Smooth muscle cell (in vitro differentiated cells): Measurements from ENCODE around the gene ITIH1. TPM values are rescaled to one million over a fixed set of nuclear protein-coding genes. Genes with fewer than 3 reads are reported as not detected.

Source experiments
- DNase-seq: peaks from one replicate; lab custom pipeline; 2025; ENCODE audit not compliant: unreplicated experiment; lab: John Stamatoyannopoulos, UW
- H2AFZ ChIP-seq: fragments of 200-600 bp; sonication (generic); 2 replicates; pipeline ENCODE4 v1.6.0; 2016; ENCODE audit warnings: antibody characterized with exemption, low read depth, mild to moderate bottlenecking
- H3F3A ChIP-seq: fragments of 200-600 bp; sonication (generic); 2 replicates; pipeline ENCODE4 v1.6.0; 2017; ENCODE audit warnings: antibody characterized with exemption, low read depth
- H3K27ac ChIP-seq: fragments of 200-600 bp; sonication (generic); 2 replicates; pipeline ENCODE4 v1.5.1; 2016; ENCODE audit warnings: low read depth, mild to moderate bottlenecking
- H3K27me3 ChIP-seq: fragments of 200-600 bp; sonication (generic); 2 replicates; pipeline ENCODE4 v1.6.1; 2016; ENCODE audit warnings: low read depth, mild to moderate bottlenecking
- H3K36me3 ChIP-seq: fragments of 200-600 bp; sonication (generic); 2 replicates; pipeline ENCODE4 v1.5.1; 2016; ENCODE audit warnings: low read depth
- H3K4me1 ChIP-seq: fragments of 200-600 bp; sonication (generic); 2 replicates; pipeline ENCODE4 v1.5.1; 2016; ENCODE audit warnings: low read depth
- H3K4me2 ChIP-seq: fragments of 200-600 bp; sonication (generic); 2 replicates; pipeline ENCODE4 v1.6.0; 2016; ENCODE audit warnings: mild to moderate bottlenecking
- H3K4me3 ChIP-seq: fragments of 200-600 bp; sonication (generic); 2 replicates; pipeline ENCODE4 v1.5.1; 2016; ENCODE audit warnings: mild to moderate bottlenecking
- H3K79me2 ChIP-seq: fragments of 200-600 bp; sonication (generic); 2 replicates; pipeline ENCODE4 v1.6.0; 2016; ENCODE audit warnings: low read depth, mild to moderate bottlenecking
- H3K9ac ChIP-seq: fragments of 200-600 bp; sonication (generic); 2 replicates; pipeline ENCODE4 v1.6.0; 2016; ENCODE audit warnings: low read depth
- H3K9me3 ChIP-seq: fragments of 200-600 bp; sonication (generic); replicated peaks from 2 replicates; pipeline ENCODE4 v1.5.1; 2016; ENCODE audit warnings: low read depth
- H4K20me1 ChIP-seq: fragments of 200-600 bp; sonication (generic); 2 replicates; pipeline ENCODE4 v1.6.0; 2016; ENCODE audit warnings: low read depth
- WGBS: methylation state at CpG from one replicate; pipeline ENCODE4 v1.1.7; 2016; ENCODE audit warnings: low lambda C conversion rate; 5-methylcytosine and 5-hydroxymethylcytosine counted together
- polyA plus RNA-seq: library from polyadenylated mRNA; unstranded; fragments of >200 nt; fragmentation: Nextera tagmentation; extraction: Ambion mirVana; gene quantifications from 2 replicates; pipeline ENCODE4 v1.2.1, GENCODE V29; 2016
- total RNA-seq: library from RNA; depleted of rRNA; stranded (reverse); fragments of >200 nt; gene quantifications from 2 replicates; pipeline ENCODE4 v1.2.3, GENCODE V29; 2014
- TF ChIP-seq, protein P1 (sequence below): fragments of 200-600 bp; sonication (generic); IDR thresholded peaks from 2 replicates; pipeline ENCODE4 v1.5.1; 2017; ENCODE audit warnings: borderline replicate concordance, mild to moderate bottlenecking, antibody characterized with exemption; ENCODE audit not compliant: insufficient read depth, poor library complexity, severe bottlenecking

ITIH1 gene
- total and polyA plus RNA-seq, 2 experiments from 2014 or later, result not detected

DNA sequence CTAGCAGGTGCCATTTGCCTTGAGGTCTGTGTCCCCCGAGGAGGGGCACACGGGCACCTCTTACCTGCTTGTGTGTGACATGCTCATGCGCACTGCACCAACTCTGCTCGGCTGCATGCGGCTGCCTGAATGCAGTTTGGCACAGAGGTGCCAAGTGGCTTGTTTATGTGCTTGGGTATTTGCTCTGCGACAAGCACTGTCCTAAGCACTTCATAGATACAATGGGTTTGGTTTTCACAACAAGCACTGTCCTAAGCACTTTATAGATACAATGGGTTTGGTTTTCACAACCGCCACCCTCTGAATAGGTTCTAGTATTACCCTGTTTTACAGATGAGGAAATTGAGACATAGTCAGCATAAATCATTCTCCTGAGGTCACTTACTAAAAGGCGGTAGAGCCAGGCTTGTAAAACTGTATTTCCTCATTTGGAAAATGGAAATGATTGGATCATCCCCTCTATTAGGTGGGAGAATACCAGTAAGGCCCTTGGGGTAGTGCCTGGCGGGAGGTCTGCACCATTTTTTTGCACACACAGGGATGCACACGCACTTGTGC, 52.6 kb downstream of the ITIH1 start:
- DNase-seq, result no peak
- Histone ChIP-seq H3K4me2 (no peak overlapping the region), H3K79me2 (no peaks in the 10 kb centered on the region), H3F3A (no peaks in the 10 kb centered on the region), H4K20me1 (no peaks in the 10 kb centered on the region), H3K9me3 (no peaks in the 10 kb centered on the region), H3K36me3 (no peaks in the 10 kb centered on the region), H3K4me1 (no peaks in the 10 kb centered on the region), H3K9ac (no peak overlapping the region), H3K27me3 (no peaks in the 10 kb centered on the region), H3K4me3 (no peak overlapping the region), H2AFZ (no peak overlapping the region), H3K27ac (no peak overlapping the region)
- TF ChIP-seq, protein P1, sequence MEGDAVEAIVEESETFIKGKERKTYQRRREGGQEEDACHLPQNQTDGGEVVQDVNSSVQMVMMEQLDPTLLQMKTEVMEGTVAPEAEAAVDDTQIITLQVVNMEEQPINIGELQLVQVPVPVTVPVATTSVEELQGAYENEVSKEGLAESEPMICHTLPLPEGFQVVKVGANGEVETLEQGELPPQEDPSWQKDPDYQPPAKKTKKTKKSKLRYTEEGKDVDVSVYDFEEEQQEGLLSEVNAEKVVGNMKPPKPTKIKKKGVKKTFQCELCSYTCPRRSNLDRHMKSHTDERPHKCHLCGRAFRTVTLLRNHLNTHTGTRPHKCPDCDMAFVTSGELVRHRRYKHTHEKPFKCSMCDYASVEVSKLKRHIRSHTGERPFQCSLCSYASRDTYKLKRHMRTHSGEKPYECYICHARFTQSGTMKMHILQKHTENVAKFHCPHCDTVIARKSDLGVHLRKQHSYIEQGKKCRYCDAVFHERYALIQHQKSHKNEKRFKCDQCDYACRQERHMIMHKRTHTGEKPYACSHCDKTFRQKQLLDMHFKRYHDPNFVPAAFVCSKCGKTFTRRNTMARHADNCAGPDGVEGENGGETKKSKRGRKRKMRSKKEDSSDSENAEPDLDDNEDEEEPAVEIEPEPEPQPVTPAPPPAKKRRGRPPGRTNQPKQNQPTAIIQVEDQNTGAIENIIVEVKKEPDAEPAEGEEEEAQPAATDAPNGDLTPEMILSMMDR, result no peak
- WGBS, result 93% methylated on average over 10 of the region's 10 CpGs

DNA sequence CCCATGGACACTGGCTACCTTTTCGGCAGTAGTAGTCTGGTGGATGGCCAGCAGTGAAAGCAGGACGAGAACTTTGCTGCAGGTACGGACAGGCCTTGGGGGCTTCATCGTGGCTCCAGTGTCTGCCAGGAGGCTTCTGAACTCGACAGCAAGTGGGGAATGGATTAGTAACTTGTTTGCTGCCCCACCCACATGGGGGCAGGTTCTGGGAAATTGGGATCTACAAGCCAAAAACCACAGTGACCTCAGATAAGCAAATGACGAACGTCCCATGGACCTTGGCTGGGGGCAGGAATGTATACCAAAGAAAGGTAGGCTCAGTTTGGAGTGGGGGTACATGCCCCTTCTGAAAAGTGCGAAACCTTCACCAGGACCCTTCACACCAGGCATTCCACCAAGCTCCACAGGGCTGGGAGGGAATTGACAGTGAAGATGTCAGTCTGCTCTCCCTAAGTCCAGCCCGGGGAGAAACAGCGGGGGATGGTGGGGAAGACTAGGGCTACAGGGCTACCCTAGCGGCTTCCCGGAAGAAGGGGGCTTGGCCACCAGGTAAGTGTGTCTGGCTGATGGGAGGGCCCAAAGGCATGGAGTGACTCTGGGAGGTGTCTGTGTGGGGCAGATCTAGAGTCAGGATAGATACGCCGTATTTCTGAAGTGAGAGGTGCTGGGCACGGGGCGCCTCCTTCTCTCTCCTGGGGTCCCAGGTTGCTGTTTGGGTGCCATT, 53.3 kb downstream of the ITIH1 start, which contains the start of gene ITIH4:
Gene ITIH4 (minus strand): TSS at position 138 of the 724 bp plus-strand sequence. CDS start 30 bp downstream, at position 108.
- H3F3A ChIP-seq, result no peaks in the 10 kb centered on the region
- TF ChIP-seq, protein P1, result no peak
- DNase-seq, result no peak
- no peaks in the 10 kb centered on the region for H3K9me3 ChIP-seq
- 70% methylated on average over 16 of the region's 16 CpGs for WGBS
- H3K79me2 ChIP-seq, result no peaks in the 10 kb centered on the region
- H3K4me3 ChIP-seq, result no peak within 1 kb of the TSS
- H3K9ac ChIP-seq, result no peak within 1 kb of the TSS
- H3K4me2 ChIP-seq, result peak within 1 kb of the TSS; percentile 19
- H3K27ac ChIP-seq, result peak within 1 kb of the TSS; percentile 20
- no peak within 1 kb of the TSS for H2AFZ ChIP-seq
- no peaks in the 10 kb centered on the region for H4K20me1 ChIP-seq
- no peaks in the 10 kb centered on the region for H3K36me3 ChIP-seq
- no peaks in the 10 kb centered on the region for H3K27me3 ChIP-seq
- no peaks in the 10 kb centered on the region for H3K4me1 ChIP-seq

DNA sequence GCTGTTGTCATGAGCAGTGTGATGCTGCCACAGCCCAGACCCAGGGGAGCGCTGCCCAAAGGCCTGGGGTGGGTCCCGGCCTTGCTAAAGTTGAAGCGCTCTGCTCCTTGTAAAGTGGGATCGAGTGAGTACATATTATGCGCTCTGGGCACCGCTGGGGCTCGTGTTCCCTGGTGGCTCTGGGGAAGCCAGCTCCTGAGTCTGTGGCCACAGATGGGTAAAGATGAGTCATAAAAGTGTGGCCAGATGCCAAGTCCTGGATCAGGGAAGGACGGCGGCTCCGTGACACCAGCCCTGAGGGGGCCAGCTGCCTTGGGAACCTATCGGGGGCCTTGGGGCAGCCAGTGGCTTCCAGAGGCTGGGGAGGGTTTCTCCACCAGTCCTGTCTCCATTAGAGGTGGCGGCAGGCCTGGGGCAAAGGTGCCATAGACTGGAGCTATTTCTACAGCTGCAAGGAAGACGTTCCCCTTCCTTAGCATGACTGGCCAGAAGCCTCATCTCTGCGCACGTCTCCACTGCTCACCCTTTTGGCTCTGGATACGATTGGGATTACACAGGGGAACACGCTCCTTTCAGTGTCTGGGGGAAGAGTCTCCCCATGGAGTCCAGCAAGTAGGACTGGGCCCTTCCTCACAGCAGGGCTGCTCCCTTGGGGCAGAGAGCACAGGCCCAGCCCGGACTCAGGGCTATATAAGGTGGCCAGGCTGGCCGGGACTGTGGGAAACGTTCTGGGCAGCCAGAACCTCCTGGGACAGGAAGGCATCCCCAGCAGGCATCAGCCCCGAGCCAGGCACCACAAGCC, 54.3 kb downstream of the ITIH1 start:
- no peaks in the 10 kb centered on the region for H3K27me3 ChIP-seq
- H3K4me3 ChIP-seq, result no peak overlapping the region
- no peaks in the 10 kb centered on the region for H3F3A ChIP-seq
- DNase-seq, result peak; percentile 63
- H3K36me3 ChIP-seq, result no peaks in the 10 kb centered on the region
- no peaks in the 10 kb centered on the region for H4K20me1 ChIP-seq
- H3K4me1 ChIP-seq, result no peaks in the 10 kb centered on the region
- peak overlapping the region; percentile 20 for H3K27ac ChIP-seq
- TF ChIP-seq, protein P1, result no peak
- H2AFZ ChIP-seq, result no peak overlapping the region
- H3K9ac ChIP-seq, result no peak overlapping the region
- no peaks in the 10 kb centered on the region for H3K79me2 ChIP-seq
- WGBS, result 56% methylated on average over 20 of the region's 21 CpGs
- peak overlapping the region; percentile 19 for H3K4me2 ChIP-seq
- no peaks in the 10 kb centered on the region for H3K9me3 ChIP-seq
